GM12878 (cell line): Measurements from ENCODE around the gene DEFB116.

Experiments
- GABPA ChIP-seq: IDR thresholded peaks from 2 replicates; pipeline ENCODE4 v1.6.1; 2014; ENCODE audit warnings: antibody characterized with exemption, low read depth, mild to moderate bottlenecking, inconsistent platforms
- GATAD2B ChIP-seq: fragments of 450-650 bp; conservative IDR thresholded peaks from 2 replicates; pipeline ENCODE4 v1.6.1; 2017; ENCODE audit warnings: low read depth, mild to moderate bottlenecking, moderate library complexity
- HDAC2 ChIP-seq: fragments of 200-600 bp; sonication (generic); IDR thresholded peaks from 2 replicates; pipeline ENCODE4 v1.6.1; 2017
- JUND ChIP-seq: IDR thresholded peaks from 2 replicates; pipeline ENCODE4 v1.6.1; 2012; ENCODE audit warnings: low read depth, mild to moderate bottlenecking, low read length, improper control_type of control experiment, moderate library complexity
- POLR2AphosphoS5 ChIP-seq: IDR thresholded peaks from 2 replicates; pipeline ENCODE4 v1.6.1; 2011; ENCODE audit warnings: mild to moderate bottlenecking, low read length, inconsistent platforms
- SREBF2 ChIP-seq: IDR thresholded peaks from 2 replicates; pipeline ENCODE4 v1.6.1; 2012; ENCODE audit warnings: mild to moderate bottlenecking, low read length
- TAF1 ChIP-seq: IDR thresholded peaks from 2 replicates; pipeline ENCODE4 v1.6.1; 2011; ENCODE audit warnings: mild to moderate bottlenecking, low read depth, low read length, borderline replicate concordance
- TF ChIP-seq, protein P1 (sequence below), 3 experiments: IDR thresholded peaks in 2 of 3; conservative IDR thresholded peaks in 1 of 3; 2 replicates each; pipeline ENCODE4 v1.5.1; 2011; ENCODE audit warnings: low read depth in 3 of 3, low read length in 3 of 3, mild to moderate bottlenecking in 3 of 3, control low read depth in 2 of 3, moderate library complexity in 2 of 3, inconsistent platforms in 1 of 3, mixed read lengths in 1 of 3; ENCODE audit not compliant: control insufficient read depth in 2 of 3, insufficient read depth in 1 of 3; ENCODE audit errors: extremely low read depth in 1 of 3
- TF ChIP-seq, protein P2 (sequence below): fragments of 450-650 bp; IDR thresholded peaks from 2 replicates; pipeline ENCODE4 v1.6.1; 2017; ENCODE audit warnings: low read depth, mild to moderate bottlenecking, moderate library complexity
- TF ChIP-seq, protein P3 (sequence below): fragments of 450-650 bp; formaldehyde crosslinking; IDR thresholded peaks from 2 replicates; pipeline ENCODE4 v1.4.0; 2020; ENCODE audit warnings: mild to moderate bottlenecking, moderate library complexity
- TF ChIP-seq, protein P4 (sequence below): IDR thresholded peaks from 2 replicates; pipeline ENCODE4 v1.6.1; 2011; ENCODE audit warnings: borderline replicate concordance, low read depth, mild to moderate bottlenecking, moderate library complexity, low read length; ENCODE audit not compliant: insufficient read depth, poor library complexity, severe bottlenecking
- TF ChIP-seq, protein P5 (sequence below): IDR thresholded peaks from 2 replicates; pipeline ENCODE4 v1.6.1; 2012; ENCODE audit warnings: low read length, inconsistent platforms

DNA sequence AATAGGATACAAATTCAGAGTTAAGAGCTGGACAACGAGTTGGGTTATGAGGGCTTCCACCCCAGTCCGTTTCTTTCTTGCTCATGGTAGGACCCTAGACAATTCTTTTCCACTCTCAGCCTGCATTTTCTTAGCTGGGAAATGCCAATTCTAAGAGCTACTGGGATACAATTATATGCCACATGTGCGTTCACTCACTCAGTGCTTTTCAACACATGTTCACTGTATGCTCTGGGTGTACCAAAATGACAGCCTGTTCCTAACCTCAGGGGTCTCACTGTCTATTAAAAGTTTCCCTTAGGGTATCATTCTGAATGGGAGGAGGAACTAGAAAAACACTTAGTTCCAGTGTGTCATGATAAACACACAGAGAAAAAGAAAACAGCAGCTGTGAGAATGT lies 51.4 kb downstream of the DEFB116 start:
- no peak for TF ChIP-seq HDAC2
- TF ChIP-seq GABPA = no peak
- TF ChIP-seq, protein P1, sequence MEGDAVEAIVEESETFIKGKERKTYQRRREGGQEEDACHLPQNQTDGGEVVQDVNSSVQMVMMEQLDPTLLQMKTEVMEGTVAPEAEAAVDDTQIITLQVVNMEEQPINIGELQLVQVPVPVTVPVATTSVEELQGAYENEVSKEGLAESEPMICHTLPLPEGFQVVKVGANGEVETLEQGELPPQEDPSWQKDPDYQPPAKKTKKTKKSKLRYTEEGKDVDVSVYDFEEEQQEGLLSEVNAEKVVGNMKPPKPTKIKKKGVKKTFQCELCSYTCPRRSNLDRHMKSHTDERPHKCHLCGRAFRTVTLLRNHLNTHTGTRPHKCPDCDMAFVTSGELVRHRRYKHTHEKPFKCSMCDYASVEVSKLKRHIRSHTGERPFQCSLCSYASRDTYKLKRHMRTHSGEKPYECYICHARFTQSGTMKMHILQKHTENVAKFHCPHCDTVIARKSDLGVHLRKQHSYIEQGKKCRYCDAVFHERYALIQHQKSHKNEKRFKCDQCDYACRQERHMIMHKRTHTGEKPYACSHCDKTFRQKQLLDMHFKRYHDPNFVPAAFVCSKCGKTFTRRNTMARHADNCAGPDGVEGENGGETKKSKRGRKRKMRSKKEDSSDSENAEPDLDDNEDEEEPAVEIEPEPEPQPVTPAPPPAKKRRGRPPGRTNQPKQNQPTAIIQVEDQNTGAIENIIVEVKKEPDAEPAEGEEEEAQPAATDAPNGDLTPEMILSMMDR (IDR thresholded peaks at IDR 0.05 in 2 of 3, conservative IDR thresholded peaks at IDR 0.05 in 1 of 3; ENCODE audit: control insufficient read depth in 2 of 3, extremely low read depth in 1 of 3, insufficient read depth in 1 of 3, low read depth in 3 of 3, low read length in 3 of 3) = no peak
- TF ChIP-seq, protein P2, sequence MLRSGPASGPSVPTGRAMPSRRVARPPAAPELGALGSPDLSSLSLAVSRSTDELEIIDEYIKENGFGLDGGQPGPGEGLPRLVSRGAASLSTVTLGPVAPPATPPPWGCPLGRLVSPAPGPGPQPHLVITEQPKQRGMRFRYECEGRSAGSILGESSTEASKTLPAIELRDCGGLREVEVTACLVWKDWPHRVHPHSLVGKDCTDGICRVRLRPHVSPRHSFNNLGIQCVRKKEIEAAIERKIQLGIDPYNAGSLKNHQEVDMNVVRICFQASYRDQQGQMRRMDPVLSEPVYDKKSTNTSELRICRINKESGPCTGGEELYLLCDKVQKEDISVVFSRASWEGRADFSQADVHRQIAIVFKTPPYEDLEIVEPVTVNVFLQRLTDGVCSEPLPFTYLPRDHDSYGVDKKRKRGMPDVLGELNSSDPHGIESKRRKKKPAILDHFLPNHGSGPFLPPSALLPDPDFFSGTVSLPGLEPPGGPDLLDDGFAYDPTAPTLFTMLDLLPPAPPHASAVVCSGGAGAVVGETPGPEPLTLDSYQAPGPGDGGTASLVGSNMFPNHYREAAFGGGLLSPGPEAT = no peak
- TF ChIP-seq, protein P3, sequence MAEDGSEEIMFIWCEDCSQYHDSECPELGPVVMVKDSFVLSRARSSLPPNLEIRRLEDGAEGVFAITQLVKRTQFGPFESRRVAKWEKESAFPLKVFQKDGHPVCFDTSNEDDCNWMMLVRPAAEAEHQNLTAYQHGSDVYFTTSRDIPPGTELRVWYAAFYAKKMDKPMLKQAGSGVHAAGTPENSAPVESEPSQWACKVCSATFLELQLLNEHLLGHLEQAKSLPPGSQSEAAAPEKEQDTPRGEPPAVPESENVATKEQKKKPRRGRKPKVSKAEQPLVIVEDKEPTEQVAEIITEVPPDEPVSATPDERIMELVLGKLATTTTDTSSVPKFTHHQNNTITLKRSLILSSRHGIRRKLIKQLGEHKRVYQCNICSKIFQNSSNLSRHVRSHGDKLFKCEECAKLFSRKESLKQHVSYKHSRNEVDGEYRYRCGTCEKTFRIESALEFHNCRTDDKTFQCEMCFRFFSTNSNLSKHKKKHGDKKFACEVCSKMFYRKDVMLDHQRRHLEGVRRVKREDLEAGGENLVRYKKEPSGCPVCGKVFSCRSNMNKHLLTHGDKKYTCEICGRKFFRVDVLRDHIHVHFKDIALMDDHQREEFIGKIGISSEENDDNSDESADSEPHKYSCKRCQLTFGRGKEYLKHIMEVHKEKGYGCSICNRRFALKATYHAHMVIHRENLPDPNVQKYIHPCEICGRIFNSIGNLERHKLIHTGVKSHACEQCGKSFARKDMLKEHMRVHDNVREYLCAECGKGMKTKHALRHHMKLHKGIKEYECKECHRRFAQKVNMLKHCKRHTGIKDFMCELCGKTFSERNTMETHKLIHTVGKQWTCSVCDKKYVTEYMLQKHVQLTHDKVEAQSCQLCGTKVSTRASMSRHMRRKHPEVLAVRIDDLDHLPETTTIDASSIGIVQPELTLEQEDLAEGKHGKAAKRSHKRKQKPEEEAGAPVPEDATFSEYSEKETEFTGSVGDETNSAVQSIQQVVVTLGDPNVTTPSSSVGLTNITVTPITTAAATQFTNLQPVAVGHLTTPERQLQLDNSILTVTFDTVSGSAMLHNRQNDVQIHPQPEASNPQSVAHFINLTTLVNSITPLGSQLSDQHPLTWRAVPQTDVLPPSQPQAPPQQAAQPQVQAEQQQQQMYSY (CRISPR knock-in tag) = no peak
- TF ChIP-seq POLR2AphosphoS5 = no peak
- TF ChIP-seq GATAD2B = no peak
- TF ChIP-seq, protein P4, sequence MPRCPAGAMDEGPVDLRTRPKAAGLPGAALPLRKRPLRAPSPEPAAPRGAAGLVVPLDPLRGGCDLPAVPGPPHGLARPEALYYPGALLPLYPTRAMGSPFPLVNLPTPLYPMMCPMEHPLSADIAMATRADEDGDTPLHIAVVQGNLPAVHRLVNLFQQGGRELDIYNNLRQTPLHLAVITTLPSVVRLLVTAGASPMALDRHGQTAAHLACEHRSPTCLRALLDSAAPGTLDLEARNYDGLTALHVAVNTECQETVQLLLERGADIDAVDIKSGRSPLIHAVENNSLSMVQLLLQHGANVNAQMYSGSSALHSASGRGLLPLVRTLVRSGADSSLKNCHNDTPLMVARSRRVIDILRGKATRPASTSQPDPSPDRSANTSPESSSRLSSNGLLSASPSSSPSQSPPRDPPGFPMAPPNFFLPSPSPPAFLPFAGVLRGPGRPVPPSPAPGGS = no peak
- TF ChIP-seq TAF1 = no peak
- no peak for TF ChIP-seq SREBF2
- TF ChIP-seq, protein P5, sequence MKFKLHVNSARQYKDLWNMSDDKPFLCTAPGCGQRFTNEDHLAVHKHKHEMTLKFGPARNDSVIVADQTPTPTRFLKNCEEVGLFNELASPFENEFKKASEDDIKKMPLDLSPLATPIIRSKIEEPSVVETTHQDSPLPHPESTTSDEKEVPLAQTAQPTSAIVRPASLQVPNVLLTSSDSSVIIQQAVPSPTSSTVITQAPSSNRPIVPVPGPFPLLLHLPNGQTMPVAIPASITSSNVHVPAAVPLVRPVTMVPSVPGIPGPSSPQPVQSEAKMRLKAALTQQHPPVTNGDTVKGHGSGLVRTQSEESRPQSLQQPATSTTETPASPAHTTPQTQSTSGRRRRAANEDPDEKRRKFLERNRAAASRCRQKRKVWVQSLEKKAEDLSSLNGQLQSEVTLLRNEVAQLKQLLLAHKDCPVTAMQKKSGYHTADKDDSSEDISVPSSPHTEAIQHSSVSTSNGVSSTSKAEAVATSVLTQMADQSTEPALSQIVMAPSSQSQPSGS = no peak
- no peak for TF ChIP-seq JUND
